H1 (cell line): ENCODE data around the gene FOXG1. TPM values are rescaled to one million over a fixed set of nuclear protein-coding genes. Genes with fewer than 3 reads are reported as not detected.

Experiments used
- CTCF ChIA-PET: fragments of 300-600 bp; sonication (Branson Sonifier 250); formaldehyde crosslinking; loops from one replicate; lab custom pipeline; 2021; ENCODE audit not compliant: partially characterized antibody; lab: Charles Lee
- POLR2A ChIA-PET: fragments of 300-600 bp; sonication (Branson Sonifier 250); formaldehyde crosslinking; loops from one replicate; lab custom pipeline; 2021; ENCODE audit warnings: inconsistent platforms; ENCODE audit not compliant: partially characterized antibody; lab: Charles Lee
- DNase-seq, 2 experiments: peaks; one replicate each; pipeline versions ENCODE4 v3.0.0 to v3.0.0-alpha.2; 2010 to 2022; ENCODE audit warnings: low spot score in 2 of 2, low read depth in 1 of 2, mixed read lengths in 1 of 2
- FAIRE-seq: peaks from 2 replicates; lab custom pipeline; 2011; peaks lifted over from hg19 to GRCh38; lab: Jason Lieb, UNC
- H2AFZ ChIP-seq: 2 replicates; pipeline ENCODE4 v1.8.1; 2012; ENCODE audit warnings: low read length, inconsistent platforms
- H2AK5ac ChIP-seq: 2 replicates; pipeline ENCODE4 v1.6.1; 2013; ENCODE audit warnings: low read depth, low read length
- H2BK120ac ChIP-seq: replicated peaks from 2 replicates; pipeline ENCODE3; 2013; ENCODE audit warnings: low read depth, low read length, inconsistent platforms
- H2BK12ac ChIP-seq: 2 replicates; pipeline ENCODE4 v1.6.1; 2013; ENCODE audit warnings: low read depth, low read length
- H2BK15ac ChIP-seq: 2 replicates; pipeline ENCODE4 v1.6.1; 2013; ENCODE audit warnings: low read length
- H2BK20ac ChIP-seq: 2 replicates; pipeline ENCODE4 v1.6.1; 2013; ENCODE audit warnings: low read length
- H2BK5ac ChIP-seq: 2 replicates; pipeline ENCODE4 v1.6.1; 2013; ENCODE audit warnings: low read depth, low read length
- H3K14ac ChIP-seq: 2 replicates; pipeline ENCODE4 v1.6.1; 2013; ENCODE audit warnings: inconsistent platforms; ENCODE audit not compliant: insufficient read length
- H3K18ac ChIP-seq: 2 replicates; pipeline ENCODE4 v1.6.1; 2013; ENCODE audit warnings: low read length; ENCODE audit errors: extremely low read depth
- H3K23ac ChIP-seq: 2 replicates; pipeline ENCODE4 v1.6.1; 2013; ENCODE audit warnings: inconsistent platforms; ENCODE audit not compliant: insufficient read length
- H3K23me2 ChIP-seq: 2 replicates; pipeline ENCODE4 v1.6.1; 2013; ENCODE audit warnings: low read depth, low read length
- H3K27ac ChIP-seq: 2 replicates; pipeline ENCODE4 v1.6.1; 2011; ENCODE audit warnings: low read depth, low read length, inconsistent platforms
- H3K27me3 ChIP-seq, 4 experiments: replicated peaks in 1 of 4; 1 replicate in 1 of 4; 2 replicates in 3 of 4; pipeline versions ENCODE4 v1.6.1 to v1.8.1; 2011 to 2013; ENCODE audit warnings: low read length in 3 of 4, mild to moderate bottlenecking in 3 of 4, inconsistent platforms in 2 of 4, mixed read lengths in 2 of 4, moderate library complexity in 1 of 4; ENCODE audit not compliant: control insufficient read depth in 3 of 4, insufficient read depth in 3 of 4; ENCODE audit errors: extremely low read depth in 1 of 4
- H3K36me3 ChIP-seq, 4 experiments: 2 replicates each; pipeline versions ENCODE4 v1.6.1 to v1.8.1; 2011 to 2013; ENCODE audit warnings: mild to moderate bottlenecking in 4 of 4, low read length in 3 of 4, moderate library complexity in 2 of 4, control low read depth in 1 of 4, inconsistent platforms in 1 of 4; ENCODE audit not compliant: insufficient read depth in 4 of 4, control insufficient read depth in 2 of 4
- H3K4ac ChIP-seq: replicated peaks from 2 replicates; pipeline ENCODE3; 2013; ENCODE audit warnings: low read length, low read depth, mixed read lengths, inconsistent platforms; ENCODE audit not compliant: insufficient read length
- H3K4me1 ChIP-seq, 4 experiments: replicated peaks in 1 of 4; 1 replicate in 1 of 4; 2 replicates in 3 of 4; pipeline versions ENCODE4 v1.6.1 to v1.8.1; 2011 to 2013; ENCODE audit warnings: low read length in 3 of 4, inconsistent platforms in 2 of 4, mixed read lengths in 1 of 4; ENCODE audit not compliant: insufficient read depth in 4 of 4, control insufficient read depth in 3 of 4
- H3K4me2 ChIP-seq, 2 experiments: 2 replicates each; pipeline versions ENCODE4 v1.6.1 to v1.8.1; 2011 to 2013; ENCODE audit warnings: low read depth in 2 of 2, low read length in 2 of 2, control low read depth in 1 of 2, inconsistent platforms in 1 of 2, mild to moderate bottlenecking in 1 of 2; ENCODE audit not compliant: insufficient read depth in 1 of 2
- H3K4me3 ChIP-seq, 4 experiments: fragments of 200-600, 300-600 bp in 1 of 4; sonication (generic), shearing (Covaris generic), sonication (Bioruptor Twin) in 1 of 4; 2 replicates each; pipeline versions ENCODE4 v1.5.1 to v1.8.1; 2011 to 2016; ENCODE audit warnings: low read length in 4 of 4, low read depth in 3 of 4, control low read depth in 2 of 4, inconsistent platforms in 2 of 4, mild to moderate bottlenecking in 2 of 4, mixed read lengths in 1 of 4, moderate library complexity in 1 of 4; ENCODE audit not compliant: insufficient read depth in 2 of 4; ENCODE audit errors: extremely low read depth in 1 of 4
- H3K56ac ChIP-seq: replicated peaks from 2 replicates; pipeline ENCODE3; 2013; ENCODE audit warnings: low read depth, mild to moderate bottlenecking, mixed read lengths, low read length, inconsistent platforms; ENCODE audit not compliant: insufficient read length
- H3K79me1 ChIP-seq: 2 replicates; pipeline ENCODE4 v1.6.1; 2013; ENCODE audit warnings: low read depth, low read length, control low read depth
- H3K79me2 ChIP-seq, 2 experiments: 2 replicates each; pipeline versions ENCODE4 v1.6.1 to v1.8.1; 2012 to 2013; ENCODE audit warnings: low read length in 2 of 2, mild to moderate bottlenecking in 2 of 2, inconsistent platforms in 1 of 2; ENCODE audit not compliant: insufficient read depth in 2 of 2, control insufficient read depth in 1 of 2
- H3K9ac ChIP-seq, 4 experiments: replicated peaks in 1 of 4; 1 replicate in 1 of 4; 2 replicates in 3 of 4; pipeline versions ENCODE4 v1.6.1 to v1.8.1; 2011 to 2013; ENCODE audit warnings: low read depth in 3 of 4, low read length in 3 of 4, control low read depth in 2 of 4, mild to moderate bottlenecking in 2 of 4, moderate library complexity in 2 of 4, inconsistent platforms in 1 of 4; ENCODE audit errors: extremely low read depth in 1 of 4
- H3K9me3 ChIP-seq, 2 experiments: 2 replicates each; pipeline versions ENCODE4 v1.6.1 to v1.8.1; 2012 to 2013; ENCODE audit warnings: mild to moderate bottlenecking in 2 of 2, moderate library complexity in 2 of 2, control low read depth in 1 of 2, inconsistent platforms in 1 of 2, low read depth in 1 of 2, low read length in 1 of 2, mixed read lengths in 1 of 2; ENCODE audit not compliant: insufficient read depth in 2 of 2
- H4K20me1 ChIP-seq, 2 experiments: replicated peaks in 1 of 2; 2 replicates each; pipeline versions ENCODE3 to v1.8.1; 2011 to 2013; ENCODE audit warnings: inconsistent platforms in 2 of 2, low read length in 2 of 2, mild to moderate bottlenecking in 1 of 2; ENCODE audit not compliant: insufficient read depth in 2 of 2, control insufficient read depth in 1 of 2
- H4K5ac ChIP-seq: 2 replicates; pipeline ENCODE4 v1.6.1; 2013; ENCODE audit warnings: low read length, low read depth, mixed read lengths, inconsistent platforms; ENCODE audit not compliant: insufficient read length
- H4K8ac ChIP-seq: 2 replicates; pipeline ENCODE4 v1.8.0; 2013; ENCODE audit warnings: mild to moderate bottlenecking, moderate library complexity, low read length, inconsistent platforms; ENCODE audit not compliant: insufficient read depth; ENCODE audit errors: extremely low read depth
- H4K91ac ChIP-seq: replicated peaks from 2 replicates; pipeline ENCODE3; 2013; ENCODE audit warnings: low read length, mixed read lengths, inconsistent platforms; ENCODE audit not compliant: insufficient read length
- CEBPB ChIP-seq: IDR thresholded peaks from 2 replicates; pipeline ENCODE4 v1.6.1; 2012; ENCODE audit warnings: low read depth, low read length
- RAD21 ChIP-seq, 2 experiments: IDR thresholded peaks in 1 of 2; conservative IDR thresholded peaks in 1 of 2; 2 replicates each; pipeline ENCODE4 v1.6.1; 2011; ENCODE audit warnings: low read depth in 2 of 2, low read length in 2 of 2, improper control_type of control experiment in 1 of 2, inconsistent platforms in 1 of 2, mild to moderate bottlenecking in 1 of 2, moderate library complexity in 1 of 2
- WGBS, 2 experiments: shearing (Covaris generic) in 1 of 2; methylation state at CpG; one replicate each; pipeline versions ENCODE4 v1.1.6 to v1.1.7; 2013 to 2015; ENCODE audit warnings: low lambda C conversion rate in 2 of 2, mixed read lengths in 2 of 2, inconsistent platforms in 1 of 2, low coverage in 1 of 2, missing lambda C conversion rate in 1 of 2; ENCODE audit not compliant: insufficient replicate concordance in 2 of 2, insufficient coverage in 1 of 2, insufficient read length in 1 of 2; ENCODE audit errors: extremely low coverage in 1 of 2, missing lambda C conversion rate in 1 of 2; 5-methylcytosine and 5-hydroxymethylcytosine counted together
- polyA plus RNA-seq, 7 experiments: library from polyadenylated mRNA; depleted of rRNA in 3 of 7; stranded (reverse) in 5 of 7; unstranded in 2 of 7; fragments of >200 nt in 5 of 7; fragments of 200-250 nt in 2 of 7; gene quantifications; 1 replicate in 5 of 7; 2 replicates in 1 of 7; 4 replicates in 1 of 7; pipeline versions ENCODE4 v1.2.1 to v1.2.3, GENCODE V29; 2011 to 2013; ENCODE audit warnings: missing spikeins in 2 of 7, mixed read lengths in 2 of 7
- total RNA-seq: library from RNA; stranded (reverse); fragmentation: NEBNext Ultra II Directional; extraction: Animal tissue kit (Norgen Biotek cat#: 25700); gene quantifications from 2 replicates; pipeline ENCODE4 v1.2.1, GENCODE V29; 2021

FOXG1 gene
- total and polyA plus RNA-seq, 2 of the 8 experiments (the other 6 are each of a cell fraction or from before 2014, with no cell fraction given), result 0.03 to 0.24 TPM

GRCh38 chr14:28731358-28731757, 35.2 kb upstream of the FOXG1 start:
- WGBS, 2 experiments, result 91% methylated on average over 2 of the region's 2 CpGs; no CpG with 5 or more reads in 1 of the 2 experiments
- Histone ChIP-seq H2BK15ac (no peak overlapping the region), H3K56ac (no peak overlapping the region), H3K4me1 (peaks cover 0 to 2% (median 0%) of the 10 kb centered on the region in 4 experiments; a peak in 1 of 7 replicates), H3K18ac (no peak overlapping the region), H4K8ac (no peak overlapping the region), H4K91ac (no peak overlapping the region), H3K4me3 (no peak overlapping the region), H3K4ac (no peak overlapping the region), H4K5ac (no peak overlapping the region), H2BK120ac (no peak overlapping the region), H2AFZ (0 out of 2 replicates have a peak overlapping the region, but pooled peaks have one; percentile 18), H2BK12ac (no peak overlapping the region), H3K4me2 (no peak overlapping the region), H3K27ac (no peak overlapping the region), H2BK5ac (no peak overlapping the region), H4K20me1 (no peaks in the 10 kb centered on the region), H3K23me2 (no peaks in the 10 kb centered on the region), H3K36me3 (peaks cover 0 to 2% (median 0%) of the 10 kb centered on the region in 4 experiments; a peak in 1 of 8 replicates), H3K27me3 (no peaks in the 10 kb centered on the region), H3K79me2 (no peaks in the 10 kb centered on the region), H3K9ac (no peak overlapping the region), H3K23ac (no peak overlapping the region), H2AK5ac (no peak overlapping the region), H3K9me3 (no peaks in the 10 kb centered on the region), H3K79me1 (no peaks in the 10 kb centered on the region), H2BK20ac (no peak overlapping the region), H3K14ac (no peak overlapping the region)
- CTCF ChIA-PET, result interaction anchor here (0.6 to 1.7 kb wide), 4 partner anchors 20 to 1280 kb away, joined by 3 to 5 read pairs (median 4); no protein-coding TSS in a partner anchor
- POLR2A ChIA-PET, result interaction anchor here (1.5 kb wide), 1 partner anchor 10 kb away, joined by 3 read pairs; no protein-coding TSS in a partner anchor
- FAIRE-seq (no peak), DNase-seq (no peak)
- TF ChIP-seq RAD21 (IDR thresholded peaks at IDR 0.05 in 1 of 2, conservative IDR thresholded peaks at IDR 0.05 in 1 of 2; ENCODE audit: low read depth in 2 of 2, low read length in 2 of 2) (no peak), CEBPB (peak; percentile 49; the same call in 1 of the 2 replicates)
